ENCODE measurements around the gene ERH.
"Not testable (repeated sequence)": the region's sequence is repeated elsewhere in the genome, so short reads cannot be mapped to it uniquely, and the experiment has no call there.

The ERH gene

GRCh38 chr14:69398053-69398817 is at the start of gene ERH, which contains the start of gene SLC39A9:
ERH (minus strand) TSS chr14:69398299; CDS start chr14:69398233, 66 bp downstream.
SLC39A9 (plus strand) TSS chr14:69398692; CDS start chr14:69399370, 678 bp downstream.
- DNase-seq (ENCODE audit: low read depth): peak; percentile 72

GRCh38 chr14:69443296-69443805 is 45.3 kb upstream of the ERH start:
- DNase-seq (ENCODE audit: low read depth): no peak

GRCh38 chr14:69441948-69442347 is 43.8 kb upstream of the ERH start:
- DNase-seq (ENCODE audit: low read depth): no peak

- no peak for DNase-seq (ENCODE audit: low read depth)
These were observed 41.6 kb upstream of the ERH start for GRCh38 chr14:69439521-69440270.

- no peak for DNase-seq (ENCODE audit: low read depth)
These were observed 34.3 kb upstream of the ERH start for GRCh38 chr14:69432364-69432763.

GRCh38 chr14:69430306-69430939 is 32.3 kb upstream of the ERH start:
- DNase-seq (ENCODE audit: low read depth): no peak

- DNase-seq (ENCODE audit: low read depth): no peak
These were observed 31.5 kb upstream of the ERH start for GRCh38 chr14:69429643-69430042.

- no peak for DNase-seq (ENCODE audit: low read depth)
These were observed 30.3 kb upstream of the ERH start for GRCh38 chr14:69428289-69428998.

- DNase-seq (ENCODE audit: low read depth): no peak
These were observed 29.5 kb upstream of the ERH start for GRCh38 chr14:69427596-69427995.

GRCh38 chr14:69424149-69424923 is 26.2 kb upstream of the ERH start:
- DNase-seq (ENCODE audit: low read depth): no peak

- no peak for DNase-seq (ENCODE audit: low read depth)
These were observed 25.2 kb upstream of the ERH start for GRCh38 chr14:69423279-69423678.

- DNase-seq (ENCODE audit: low read depth): not testable (repeated sequence)
These were observed 18.0 kb upstream of the ERH start for GRCh38 chr14:69416087-69416486.

GRCh38 chr14:69413483-69413882 is 15.4 kb upstream of the ERH start:
- DNase-seq (ENCODE audit: low read depth): no peak

- no peak for DNase-seq (ENCODE audit: low read depth)
These were observed 10.3 kb upstream of the ERH start for GRCh38 chr14:69408331-69408960.

GRCh38 chr14:69405762-69406161 is 7.7 kb upstream of the ERH start:
- no peak for DNase-seq (ENCODE audit: low read depth)

- no peak for DNase-seq (ENCODE audit: low read depth)
These were observed 6.8 kb upstream of the ERH start for GRCh38 chr14:69404883-69405282.

- DNase-seq (ENCODE audit: low read depth): no peak
These were observed 6.4 kb upstream of the ERH start for GRCh38 chr14:69404478-69404877.

GRCh38 chr14:69401841-69402240 is 3.7 kb upstream of the ERH start:
- DNase-seq (ENCODE audit: low read depth): no peak

- DNase-seq (ENCODE audit: low read depth): no peak
These were observed 2.1 kb upstream of the ERH start for GRCh38 chr14:69400154-69400553.

GRCh38 chr14:69399750-69400149 is 1.7 kb upstream of the ERH start:
- DNase-seq (ENCODE audit: low read depth): no peak

- no peak for DNase-seq (ENCODE audit: low read depth)
These were observed 715 bp upstream of the ERH start for GRCh38 chr14:69398818-69399210.

Measured in stimulated activated CD8-positive, alpha-beta memory T cell treated with anti-CD3 and anti-CD28 coated beads, Interleukin-15, amount 100 ng/mL, for 24 hours (primary cell).